ENCODE results near the gene ITGA11. TPM values are rescaled to one million over a fixed set of nuclear protein-coding genes. Genes with fewer than 3 reads are reported as not detected.

The ITGA11 gene
- total and polyA plus RNA-seq, 2 experiments from 2014 or later = 0.03 to 0.40 TPM

DNA sequence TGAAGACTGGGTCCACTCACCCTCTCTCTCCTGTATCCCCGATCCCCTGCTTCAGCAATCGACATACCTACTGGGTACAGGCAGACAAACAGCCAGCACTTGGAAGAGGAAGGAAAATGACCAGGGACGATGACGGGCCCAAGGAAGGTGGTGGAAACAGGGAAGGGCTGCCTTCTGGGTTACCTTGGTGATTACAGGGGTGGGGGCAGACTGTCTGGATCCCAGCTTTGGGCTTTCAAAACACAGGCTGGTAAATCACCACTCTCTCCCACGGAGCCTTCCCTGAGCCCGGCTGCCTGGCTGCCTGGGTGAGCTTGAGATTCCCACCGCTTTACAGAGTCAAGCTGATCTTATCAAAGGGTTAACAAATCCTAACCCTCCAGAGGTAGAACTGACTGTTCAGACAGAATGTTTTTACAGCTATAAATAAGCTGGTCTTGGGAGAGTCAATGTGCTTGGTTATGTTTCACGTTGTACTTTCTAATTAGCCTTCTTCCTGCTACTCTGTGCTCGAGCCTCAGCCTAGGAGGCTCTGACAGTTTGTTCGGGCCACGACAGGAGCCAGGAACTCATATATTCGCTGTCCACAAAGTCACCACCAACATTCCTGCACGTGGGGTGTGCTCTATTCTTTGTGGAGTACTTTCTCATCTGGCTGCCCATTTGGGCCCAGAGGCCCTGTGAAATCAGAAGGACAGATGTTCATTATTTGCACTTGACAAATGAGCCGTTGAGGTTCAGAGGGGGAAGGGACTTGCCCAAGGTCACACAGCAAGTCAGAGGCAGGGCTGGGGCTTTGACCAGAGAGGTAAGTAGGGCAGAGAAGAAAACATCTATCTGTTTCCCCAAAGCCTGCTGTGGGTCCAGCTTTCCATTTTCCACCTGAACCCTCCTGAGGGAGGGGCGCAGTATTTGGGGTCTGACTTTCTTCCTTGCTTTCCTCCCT lies 91.0 kb downstream of the ITGA11 start:
- Histone ChIP-seq H3K36me3 (ENCODE audit: insufficient read depth) (no peaks in the 10 kb centered on the region), H3K27me3 (ENCODE audit: insufficient read depth) (no peaks in the 10 kb centered on the region), H3K9me2 (ENCODE audit: insufficient read depth) (no peaks in the 10 kb centered on the region), H4K20me1 (replicated peaks; ENCODE audit: insufficient read depth) (no peaks in the 10 kb centered on the region), H3K4me1 (ENCODE audit: insufficient read depth) (no peaks in the 10 kb centered on the region), H3K4me3 (no peak overlapping the region), H3K27ac (ENCODE audit: low read depth) (no peak overlapping the region), H3F3A (replicated peaks; ENCODE audit: low read depth) (no peaks in the 10 kb centered on the region), H2AFZ (no peak overlapping the region), H3K79me2 (replicated peaks; ENCODE audit: insufficient read depth) (no peaks in the 10 kb centered on the region), H3K4me2 (no peak overlapping the region)
- Mint-ChIP-seq H3K9me3 (no peaks in the 10 kb centered on the region), H3K36me3 (ENCODE audit: low read depth) (no peaks in the 10 kb centered on the region), H3K4me1 (peaks cover 11% of the 10 kb centered on the region; the same call in 2 of the 3 replicates), H3K27ac (no peak overlapping the region), H3K27me3 (ENCODE audit: insufficient read depth, low read depth, poor library complexity) (peaks cover 7% of the 10 kb centered on the region), H3K4me3 (no peak overlapping the region)
- DNase-seq (ENCODE audit: low spot score) (no peak), ATAC-seq (no peak)
- TF ChIP-seq EZH2 (IDR thresholded peaks at IDR 0.05; ENCODE audit: low read depth, unreplicated experiment) (no peak), STAT1 (IDR thresholded peaks at IDR 0.05; ENCODE audit: unreplicated experiment) (no peak), ZNF114 (CRISPR knock-in tag; IDR thresholded peaks at IDR 0.05) (no peak), ZNF331 (CRISPR knock-in tag; IDR thresholded peaks at IDR 0.05; ENCODE audit: low read depth) (no peak), CREB1 (CRISPR knock-in tag; IDR thresholded peaks at IDR 0.05; ENCODE audit: low read depth) (no peak)
- TF ChIP-seq, protein P1, sequence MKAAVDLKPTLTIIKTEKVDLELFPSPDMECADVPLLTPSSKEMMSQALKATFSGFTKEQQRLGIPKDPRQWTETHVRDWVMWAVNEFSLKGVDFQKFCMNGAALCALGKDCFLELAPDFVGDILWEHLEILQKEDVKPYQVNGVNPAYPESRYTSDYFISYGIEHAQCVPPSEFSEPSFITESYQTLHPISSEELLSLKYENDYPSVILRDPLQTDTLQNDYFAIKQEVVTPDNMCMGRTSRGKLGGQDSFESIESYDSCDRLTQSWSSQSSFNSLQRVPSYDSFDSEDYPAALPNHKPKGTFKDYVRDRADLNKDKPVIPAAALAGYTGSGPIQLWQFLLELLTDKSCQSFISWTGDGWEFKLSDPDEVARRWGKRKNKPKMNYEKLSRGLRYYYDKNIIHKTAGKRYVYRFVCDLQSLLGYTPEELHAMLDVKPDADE (IDR thresholded peaks at IDR 0.05) = no peak

DNA sequence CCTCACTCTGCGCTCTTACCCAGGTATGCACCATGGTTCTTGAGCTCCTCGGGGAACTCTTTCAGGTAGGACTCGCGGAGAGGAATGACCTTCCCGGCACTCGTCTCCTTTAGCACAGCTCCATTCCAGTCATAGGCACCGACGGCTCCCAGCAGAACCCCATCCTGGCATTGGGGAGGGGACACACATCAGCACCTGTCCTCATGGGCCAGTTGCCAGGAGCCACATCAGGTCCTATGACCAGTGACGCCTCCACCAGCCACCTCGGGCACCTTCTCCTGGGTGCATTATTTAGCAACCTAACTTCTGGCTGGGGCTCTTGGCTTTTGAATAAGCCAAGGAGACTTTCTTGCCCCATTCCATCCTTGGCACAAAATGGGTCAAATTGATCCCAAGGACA lies 92.5 kb downstream of the ITGA11 start:
- Mint-ChIP-seq H3K9me3 (no peaks in the 10 kb centered on the region), H3K27me3 (ENCODE audit: insufficient read depth, low read depth, poor library complexity) (peaks cover 6% of the 10 kb centered on the region), H3K4me1 (peaks cover 4% of the 10 kb centered on the region; the same call in 1 of the 3 replicates), H3K4me3 (no peak overlapping the region), H3K36me3 (ENCODE audit: low read depth) (no peaks in the 10 kb centered on the region), H3K27ac (no peak overlapping the region)
- Histone ChIP-seq H3F3A (replicated peaks; ENCODE audit: low read depth) (no peaks in the 10 kb centered on the region), H3K4me3 (no peak overlapping the region), H3K4me1 (ENCODE audit: insufficient read depth) (no peaks in the 10 kb centered on the region), H3K27me3 (ENCODE audit: insufficient read depth) (no peaks in the 10 kb centered on the region), H3K27ac (ENCODE audit: low read depth) (no peak overlapping the region), H3K9me2 (ENCODE audit: insufficient read depth) (no peaks in the 10 kb centered on the region), H4K20me1 (replicated peaks; ENCODE audit: insufficient read depth) (no peaks in the 10 kb centered on the region), H3K4me2 (no peak overlapping the region), H2AFZ (no peak overlapping the region), H3K36me3 (ENCODE audit: insufficient read depth) (no peaks in the 10 kb centered on the region), H3K79me2 (replicated peaks; ENCODE audit: insufficient read depth) (no peaks in the 10 kb centered on the region)
- ATAC-seq (no peak), DNase-seq (ENCODE audit: low spot score) (no peak)
- TF ChIP-seq ZNF114 (CRISPR knock-in tag; IDR thresholded peaks at IDR 0.05) (no peak), EZH2phosphoT487 (IDR thresholded peaks at IDR 0.05; ENCODE audit: unreplicated experiment) (no peak), ZNF331 (CRISPR knock-in tag; IDR thresholded peaks at IDR 0.05; ENCODE audit: low read depth) (no peak), POLR2AphosphoS5 (IDR thresholded peaks at IDR 0.05; ENCODE audit: low read depth) (no peak), REST (IDR thresholded peaks at IDR 0.05; ENCODE audit: unreplicated experiment) (no peak), STAT1 (IDR thresholded peaks at IDR 0.05; ENCODE audit: unreplicated experiment) (no peak)

All from GM23338 (cell line).